ENCODE results near the gene ARPC5L.
"Not testable (repeated sequence)": the region's sequence is repeated elsewhere in the genome, so short reads cannot be mapped to it uniquely, and the experiment has no call there.

The ARPC5L gene

DNA sequence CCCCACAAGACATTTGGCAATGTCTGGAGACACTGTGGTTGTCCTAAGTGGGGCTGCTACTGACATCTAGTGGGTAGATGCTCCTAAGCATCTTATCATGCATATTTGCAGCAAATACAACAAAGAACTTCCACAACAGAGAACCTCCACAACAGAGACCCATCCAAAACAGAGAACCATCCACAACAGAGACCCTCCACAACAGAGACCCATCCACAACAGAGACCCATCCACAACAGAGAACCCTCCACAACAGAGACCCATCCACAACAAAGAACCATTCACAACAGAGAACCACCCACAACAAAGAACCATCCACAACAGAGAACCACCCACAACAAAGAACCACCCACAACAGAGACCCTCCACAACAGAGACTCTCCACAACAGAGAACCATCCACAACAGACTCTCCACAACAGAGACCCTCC lies 32.8 kb downstream of the ARPC5L start:
- peak; percentile 3 for DNase-seq

DNA sequence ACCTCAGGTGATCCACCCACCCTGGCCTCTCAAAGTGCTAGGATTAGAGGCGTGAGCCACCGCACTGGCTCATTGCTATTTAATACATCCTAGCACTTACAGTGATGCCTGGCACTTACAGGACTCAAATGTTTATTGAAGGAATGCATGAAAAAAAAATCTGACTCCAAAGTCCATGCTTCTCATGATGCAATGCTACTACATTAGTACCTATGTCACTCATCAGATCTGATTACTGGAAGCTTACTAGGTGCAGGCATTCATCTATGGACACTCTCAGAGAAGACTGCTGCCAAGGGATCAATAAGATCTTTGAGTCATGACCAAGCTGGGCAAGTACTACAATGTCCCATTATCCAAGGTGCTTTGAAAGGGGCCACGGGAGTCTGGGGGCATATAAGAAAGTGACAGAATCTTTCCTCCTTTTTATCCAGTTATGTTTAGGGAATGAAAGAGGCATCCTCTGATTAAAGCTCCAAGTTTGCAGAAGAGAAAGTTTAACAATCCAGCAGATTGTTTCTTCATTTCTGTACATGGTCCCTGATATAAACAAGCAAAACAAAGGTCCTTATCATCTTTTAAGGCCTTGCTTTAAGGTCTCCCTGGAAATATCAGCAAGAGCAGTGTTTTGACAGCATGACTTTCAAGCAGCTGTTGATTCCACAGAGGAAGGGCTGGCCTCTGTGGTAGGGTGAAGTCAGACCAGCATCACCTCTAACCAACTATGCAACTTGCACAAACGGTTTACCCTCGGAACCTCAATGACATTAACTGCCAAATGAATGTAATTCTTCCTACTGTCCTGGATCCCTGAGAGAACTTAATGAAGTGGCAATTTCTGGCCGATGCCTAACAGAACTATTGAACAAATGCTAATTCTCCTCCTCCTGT lies 35.9 kb downstream of the ARPC5L start:
- DNase-seq = no peak

DNA sequence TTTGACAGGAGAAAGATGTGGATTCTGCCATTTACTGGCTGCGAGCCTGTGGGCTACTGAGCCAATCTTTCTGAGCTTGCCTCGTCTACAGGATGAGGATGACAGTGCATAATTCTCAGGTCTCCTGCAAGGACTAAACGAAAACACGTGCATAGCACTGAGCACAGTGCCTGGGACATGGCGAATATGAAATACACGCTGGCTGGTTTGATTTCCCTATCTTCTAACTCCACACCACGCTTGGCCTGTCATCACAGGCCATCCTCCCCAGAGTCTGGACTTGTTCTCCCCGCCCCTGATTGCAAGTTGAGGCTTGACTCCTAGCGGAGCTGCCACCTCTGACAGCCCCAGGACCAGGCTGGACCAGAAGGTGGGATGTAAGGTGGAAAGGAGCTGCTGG lies 37.9 kb downstream of the ARPC5L start:
- no peak for DNase-seq

DNA sequence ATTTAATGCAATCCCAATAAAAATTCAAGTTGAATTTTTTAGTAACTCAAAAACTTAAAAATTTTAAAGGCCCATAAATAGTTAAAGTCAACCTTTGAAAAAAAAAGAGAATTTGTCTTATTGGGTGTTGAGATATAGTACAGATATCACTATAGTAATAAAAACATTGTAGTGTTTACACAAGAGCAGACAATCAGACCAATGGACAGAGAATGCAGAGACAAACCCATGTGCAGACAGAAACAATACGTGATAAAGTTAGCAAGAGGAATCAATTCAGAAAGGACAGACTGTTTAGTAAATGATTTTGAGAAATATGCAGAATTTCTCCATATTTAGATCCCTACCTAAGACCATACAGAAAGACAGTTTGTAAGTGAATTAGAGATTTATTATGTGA lies 45.0 kb downstream of the ARPC5L start:
- no peak for DNase-seq

DNA sequence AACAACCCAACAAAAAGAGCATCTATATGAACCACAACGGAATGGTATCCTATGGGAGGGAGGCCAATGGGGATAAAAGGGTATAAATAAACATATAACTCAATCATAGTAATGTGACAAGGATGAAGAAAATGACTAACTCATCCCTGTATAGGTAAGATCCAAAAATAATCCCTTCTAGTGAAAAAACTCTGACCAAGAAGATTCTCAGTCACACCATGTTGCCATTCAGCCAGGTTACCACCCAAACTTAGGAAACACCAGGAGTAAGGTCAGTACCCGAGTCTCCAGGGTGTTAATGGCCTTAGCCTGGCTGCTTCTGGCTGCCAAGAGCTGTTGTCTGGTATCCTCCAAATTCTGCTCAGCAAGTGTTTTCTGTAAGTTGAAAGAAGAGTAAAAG lies 46.2 kb downstream of the ARPC5L start:
- no peak for DNase-seq

DNA sequence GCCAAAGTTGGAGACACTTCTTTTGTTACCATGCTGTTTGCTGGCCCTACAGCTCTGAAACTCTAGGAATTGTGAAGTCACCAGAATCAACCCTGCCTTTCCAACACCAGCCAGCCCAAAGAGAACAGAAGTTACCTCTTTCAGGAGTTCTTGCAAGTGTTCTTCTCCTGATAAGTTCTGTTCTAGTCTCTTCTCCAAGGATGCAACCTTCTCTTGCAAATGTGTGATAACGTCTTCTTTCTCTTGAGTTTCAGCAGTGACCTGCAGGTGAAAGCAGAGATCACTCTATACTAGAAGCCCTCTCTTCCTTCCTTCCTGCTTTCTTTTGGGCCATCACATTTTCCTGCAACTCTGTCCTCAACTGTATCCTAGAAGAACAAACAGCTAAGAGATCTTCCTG lies 49.8 kb downstream of the ARPC5L start:
- no peak for DNase-seq

DNA sequence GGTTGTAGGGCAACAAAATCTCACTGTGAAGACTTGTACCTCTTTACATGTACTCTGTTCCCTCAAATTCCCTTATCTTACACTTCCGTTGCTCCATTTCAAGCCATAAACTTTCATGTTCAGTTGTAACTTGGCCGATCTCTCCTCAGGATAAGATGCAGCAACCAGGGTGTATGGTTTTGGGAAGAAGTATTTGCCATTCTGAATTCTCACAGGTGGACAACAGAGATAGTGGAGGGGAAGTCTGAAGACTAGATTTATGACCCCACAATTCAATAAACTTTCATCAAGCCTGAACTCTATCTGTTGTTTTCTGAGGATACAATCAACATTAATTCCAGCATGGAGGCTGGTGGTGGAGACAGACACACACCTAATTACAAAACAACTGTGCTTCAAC lies 51.4 kb downstream of the ARPC5L start:
- DNase-seq = no peak

DNA sequence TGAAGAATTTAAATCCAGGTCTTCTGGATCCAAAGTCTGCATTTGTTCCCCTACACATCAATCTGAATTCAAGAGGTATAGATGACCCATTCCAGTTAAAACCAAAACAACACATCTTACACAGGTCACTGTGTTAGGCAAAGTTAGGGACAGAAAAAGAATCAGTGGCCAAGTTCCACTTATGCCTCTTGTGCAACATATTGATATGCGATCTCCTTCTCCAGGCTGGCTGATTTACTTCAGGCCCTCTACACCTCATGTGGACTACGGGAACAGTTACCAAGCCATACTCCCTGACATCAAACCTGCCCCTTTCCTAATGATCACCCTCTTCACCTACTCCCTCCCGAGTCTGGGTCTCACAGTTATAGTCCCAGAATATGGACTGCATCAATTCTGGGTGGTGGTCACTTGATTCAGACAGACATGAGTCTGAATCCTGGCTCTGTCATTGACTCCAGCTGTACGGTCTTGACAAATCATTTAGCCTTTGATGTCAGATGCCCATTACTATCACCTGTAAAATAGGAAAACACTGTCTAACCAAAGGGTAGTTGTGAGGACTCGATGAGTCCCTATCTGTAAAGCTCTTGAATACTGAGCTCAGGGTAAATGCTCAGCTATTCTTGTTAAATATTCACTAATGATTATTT lies 52.9 kb downstream of the ARPC5L start:
- no peak for DNase-seq

DNA sequence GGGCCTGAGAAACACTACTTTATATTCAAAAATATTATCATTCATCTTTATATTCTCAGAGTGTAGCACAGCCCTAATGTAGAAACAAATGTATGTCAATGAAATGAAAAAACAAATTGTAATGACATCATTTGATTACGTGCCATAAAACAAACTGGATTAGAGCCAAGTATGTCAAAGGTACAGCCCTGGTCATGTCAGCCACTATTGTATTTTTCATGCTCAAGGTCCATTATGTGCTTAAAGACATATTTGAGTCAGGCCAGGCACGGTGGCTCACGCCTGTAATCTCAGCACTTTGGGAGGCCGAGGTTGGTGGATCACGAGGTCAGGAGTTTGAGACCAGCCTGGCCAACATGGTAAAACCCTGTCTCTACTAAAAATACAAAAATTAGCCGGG lies 58.5 kb downstream of the ARPC5L start:
- DNase-seq = not testable (repeated sequence)
